HG02885 (cell line): ENCODE data around the gene CRYBG3.

ENCODE experiments used
- ATAC-seq: cut with Tn5 transposase; IDR thresholded peaks from one replicate; pipeline ENCODE4 v1.9.1; 2021; ENCODE audit warnings: mild to moderate bottlenecking; ENCODE audit not compliant: unreplicated experiment, poor library complexity

CRYBG3 gene

DNA sequence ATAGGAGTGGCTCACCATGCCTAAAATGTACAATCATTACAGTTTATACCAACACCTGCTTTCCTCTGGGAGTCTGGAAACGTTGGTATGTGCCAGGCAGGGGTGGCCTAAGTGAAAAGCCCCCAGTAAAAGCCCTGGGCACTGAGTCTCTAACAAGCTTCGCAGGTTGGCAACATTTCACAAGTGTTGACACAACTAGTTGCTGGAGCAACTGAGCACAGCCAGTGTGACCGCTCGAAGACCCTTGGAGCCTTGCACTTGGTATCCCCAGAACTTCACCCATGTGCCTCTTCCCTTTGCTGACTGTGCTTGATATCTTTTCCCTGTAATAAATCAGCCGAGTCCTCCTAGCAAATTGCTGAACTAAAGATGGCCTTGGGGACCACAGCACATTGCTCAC is 147.7 kb downstream of the CRYBG3 start:
- no peak for ATAC-seq

DNA sequence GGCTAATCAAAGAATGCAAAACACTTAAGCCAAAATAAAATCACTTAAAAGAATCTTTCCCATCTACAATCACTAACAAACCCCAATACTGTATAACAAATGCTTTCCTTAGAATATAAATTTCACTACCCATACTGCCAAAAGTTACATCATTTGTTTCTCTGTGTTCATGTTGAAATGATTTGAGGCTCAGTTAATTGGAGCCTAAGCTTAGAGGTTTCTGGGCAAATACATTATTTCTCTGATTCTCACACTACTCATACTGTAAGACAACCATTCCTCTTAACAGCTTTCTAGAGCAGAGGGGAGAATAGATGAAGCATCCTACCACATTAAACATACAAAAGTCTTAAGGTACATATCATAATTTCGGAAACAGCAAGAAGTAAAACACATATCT is 148.3 kb downstream of the CRYBG3 start:
- no peak for ATAC-seq

DNA sequence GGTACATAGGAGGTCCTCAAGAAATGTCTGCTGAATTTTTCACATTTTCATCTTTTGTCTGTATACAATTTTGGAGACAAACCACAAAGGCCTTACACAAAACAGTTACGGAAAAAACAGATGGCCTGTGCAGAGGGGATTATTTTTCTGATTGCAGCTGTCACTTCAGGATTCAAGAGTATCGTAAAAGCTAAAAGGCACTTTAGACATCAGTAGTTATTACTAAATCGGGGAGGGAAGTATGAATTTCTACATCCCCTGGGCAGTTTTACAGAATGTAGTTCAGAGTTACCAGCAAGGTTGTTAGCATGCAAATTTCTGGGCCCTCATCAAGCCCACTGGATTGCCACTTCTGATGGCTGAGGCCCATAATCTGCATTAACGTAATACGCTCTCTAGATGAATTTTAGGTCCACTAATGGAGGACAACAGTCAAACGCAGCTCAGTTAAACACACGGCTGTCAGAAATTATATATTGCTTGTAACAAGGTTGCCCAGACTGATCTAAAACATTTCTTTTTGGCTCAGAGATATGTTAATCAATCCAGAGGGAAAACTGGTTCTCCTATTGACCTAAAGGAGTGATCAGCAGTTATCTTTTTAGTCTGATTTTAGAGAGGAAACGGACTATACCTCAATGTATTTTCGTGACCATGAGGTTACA is 149.3 kb downstream of the CRYBG3 start:
- no peak for ATAC-seq

DNA sequence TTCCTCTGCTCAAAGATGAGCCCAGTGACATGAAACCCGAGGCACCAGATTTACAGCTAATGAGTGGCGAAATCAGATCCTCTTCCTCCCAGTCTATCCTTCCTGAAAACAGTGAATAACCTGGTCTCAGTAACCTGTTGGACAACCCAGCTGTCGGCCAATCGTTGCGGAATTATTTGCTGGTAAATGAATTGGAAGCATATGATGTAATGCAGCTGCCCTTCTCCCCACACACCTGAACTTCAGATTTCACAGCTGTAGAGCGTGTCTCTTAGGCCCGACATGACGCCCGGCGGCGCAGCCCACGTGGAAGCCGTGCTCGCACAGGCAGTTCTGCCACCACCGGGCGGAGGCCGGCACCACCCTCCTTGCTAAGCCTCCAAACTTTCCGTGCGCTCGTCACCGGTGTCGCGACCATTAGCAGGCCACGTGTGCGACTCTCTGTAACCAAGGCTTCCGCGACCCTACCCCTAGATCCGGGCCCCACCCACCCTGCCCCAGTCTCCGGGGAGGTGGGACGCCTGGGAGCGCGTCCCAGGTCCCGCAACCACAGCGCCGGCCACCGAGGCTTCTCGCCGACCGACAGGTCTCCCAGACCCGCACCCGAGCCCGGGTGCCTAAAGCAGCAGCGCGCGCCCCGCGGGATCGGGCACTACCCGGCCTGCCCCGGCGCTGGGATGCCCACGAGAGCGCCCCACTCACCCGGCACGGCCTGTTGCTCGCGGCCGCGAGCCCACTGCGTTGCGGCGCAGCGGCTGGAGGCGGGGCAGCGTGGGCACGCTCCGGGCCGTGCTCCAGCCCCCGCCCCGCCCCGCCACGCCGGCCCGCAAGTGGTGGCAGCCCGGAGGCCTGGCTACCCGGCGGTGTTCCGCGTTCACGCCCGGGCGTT is 150.1 kb downstream of the CRYBG3 start, which contains the start of gene RIOX2:
TSS of gene RIOX2 (minus strand) at position 753 of the 889 bp plus-strand sequence. CDS start 4,838 bp downstream, outside the sequence.
- ATAC-seq: peak; percentile 89

DNA sequence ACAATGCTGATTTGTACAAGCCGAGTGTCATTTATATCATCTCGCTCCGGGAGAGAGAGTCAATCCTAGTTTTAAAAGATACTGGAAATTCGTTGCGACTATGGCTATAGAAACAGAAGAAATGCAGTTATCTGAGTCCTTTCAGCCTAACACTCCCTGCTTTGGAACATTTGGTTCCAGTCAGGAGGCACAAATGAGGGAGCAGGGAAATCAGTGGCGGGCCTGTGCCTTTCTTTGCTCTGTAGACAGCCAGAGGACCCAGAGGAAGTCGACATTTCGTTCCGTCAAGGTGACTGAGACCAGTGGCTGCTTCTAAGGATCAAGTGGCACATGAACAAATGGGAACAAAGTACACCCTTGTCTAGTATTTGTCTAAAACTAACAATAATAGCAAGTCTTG is 151.2 kb downstream of the CRYBG3 start:
- ATAC-seq: no peak

DNA sequence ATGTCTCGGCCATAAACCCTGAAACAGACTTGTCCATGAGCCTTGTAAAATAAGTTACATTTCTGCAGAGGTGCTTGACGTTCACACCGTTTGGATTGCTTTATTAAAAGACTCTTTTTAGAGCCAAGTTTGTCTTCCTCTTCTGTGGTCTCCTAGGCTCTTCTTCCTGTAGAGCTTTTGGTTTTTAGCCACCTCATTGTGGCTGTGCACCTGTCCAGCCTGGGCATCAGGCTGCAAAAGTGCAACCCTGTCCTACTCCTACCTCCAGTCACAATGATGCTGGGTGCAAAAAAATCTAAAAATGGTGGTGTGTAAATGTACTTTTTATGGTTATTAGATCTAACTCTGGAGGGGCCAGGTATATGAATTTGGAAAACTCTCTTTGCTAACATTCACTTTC is 153.2 kb downstream of the CRYBG3 start:
- no peak for ATAC-seq

DNA sequence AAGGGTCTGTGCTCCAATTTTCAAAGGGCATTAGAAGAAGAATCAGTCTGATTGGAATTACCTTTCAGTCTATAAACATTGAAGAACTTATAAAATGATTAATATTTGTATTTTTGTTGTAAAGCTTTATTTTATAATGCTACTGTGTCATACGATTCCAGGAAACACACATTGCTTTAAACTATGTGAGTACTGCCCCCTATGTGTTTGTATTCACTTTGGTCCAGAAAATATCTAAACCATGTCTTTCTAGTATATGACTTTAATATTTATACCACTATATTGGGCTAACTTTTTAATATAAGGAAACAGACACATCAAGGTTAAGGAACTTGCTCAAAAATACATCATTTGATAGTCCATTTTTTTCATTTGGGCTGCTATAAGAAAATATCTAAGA is 153.7 kb downstream of the CRYBG3 start:
- ATAC-seq: no peak

DNA sequence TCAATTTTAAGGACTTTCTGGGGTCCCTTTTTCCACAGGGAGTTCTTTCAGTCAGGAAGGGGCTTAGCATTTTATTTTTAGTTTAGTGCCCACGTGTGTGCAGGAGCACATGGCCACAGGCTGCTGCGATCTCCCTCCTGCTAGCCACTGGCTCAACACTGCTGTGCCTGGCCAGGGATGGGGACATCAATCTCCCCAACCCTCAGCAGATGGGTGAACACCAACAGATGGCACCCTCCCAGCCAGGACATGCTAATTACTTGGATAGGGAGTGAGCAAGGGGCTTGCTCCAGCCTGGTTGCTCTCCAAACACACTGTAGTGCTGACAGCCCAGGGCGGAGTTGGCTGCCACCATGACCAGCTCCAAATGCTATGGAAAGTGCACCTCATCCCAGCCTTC is 157.8 kb downstream of the CRYBG3 start:
- no peak for ATAC-seq

DNA sequence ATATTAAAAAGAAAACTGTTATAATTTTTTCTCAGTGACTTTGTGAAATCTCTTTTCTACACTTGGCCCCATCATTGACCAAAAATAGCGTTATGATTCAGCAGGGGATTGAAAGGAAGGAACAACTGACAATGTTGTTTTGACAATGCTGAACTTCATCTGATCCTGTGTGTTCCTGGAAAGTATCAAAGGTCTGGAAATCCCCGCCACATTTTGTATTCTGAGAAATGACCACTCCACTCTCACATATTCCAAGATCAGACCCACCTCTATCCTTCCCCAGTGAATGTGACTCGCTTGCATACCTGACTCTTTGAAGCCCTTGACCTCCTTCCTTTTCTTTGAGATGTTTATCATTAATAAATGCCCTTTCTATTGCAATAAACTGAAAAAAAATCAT is 160.1 kb downstream of the CRYBG3 start:
- ATAC-seq: no peak

DNA sequence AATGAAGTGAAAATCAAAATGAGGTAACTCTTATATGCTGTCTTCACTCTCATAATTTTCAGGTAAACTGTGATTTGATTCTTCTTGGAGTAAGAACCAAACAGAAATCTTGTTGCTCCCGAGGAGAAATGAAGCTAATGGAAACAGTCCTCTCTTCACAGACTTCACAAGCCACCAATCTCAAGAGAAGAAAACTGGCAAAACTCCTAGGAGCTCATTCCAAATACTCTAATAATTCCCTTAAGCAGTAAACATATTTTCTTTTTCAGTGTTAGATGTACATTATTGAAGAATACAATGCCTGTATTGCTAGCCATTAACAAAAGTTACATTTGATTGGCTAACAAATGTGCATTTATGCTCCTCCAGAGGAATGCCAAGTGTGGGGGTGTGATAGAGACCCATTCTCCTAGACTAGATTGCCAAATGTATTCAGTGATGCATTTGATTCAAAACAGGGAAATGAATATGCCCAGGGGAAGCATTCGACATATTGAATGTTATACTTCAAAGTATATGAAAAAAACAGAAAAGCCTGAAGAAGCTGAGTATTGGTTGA is 162.2 kb downstream of the CRYBG3 start:
- ATAC-seq: no peak

DNA sequence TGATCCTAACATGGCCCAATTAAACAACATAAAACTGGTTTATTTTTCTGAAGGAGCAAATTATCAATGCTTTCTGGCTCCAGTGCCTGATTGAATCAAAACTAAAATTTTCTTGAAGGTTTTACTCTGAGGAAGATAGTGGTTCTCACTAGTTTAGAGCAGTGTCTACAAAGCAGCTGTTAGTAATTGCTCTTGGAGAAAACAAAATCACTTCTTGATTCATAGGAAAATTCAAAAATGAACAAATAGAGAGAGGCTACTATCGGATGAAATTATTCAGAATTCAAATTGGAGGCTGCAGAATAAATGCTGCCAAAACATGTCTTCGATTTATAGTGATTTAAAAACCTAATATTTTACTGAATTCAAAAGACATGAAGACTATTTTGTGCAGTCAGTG is 165.5 kb downstream of the CRYBG3 start:
- ATAC-seq: no peak

DNA sequence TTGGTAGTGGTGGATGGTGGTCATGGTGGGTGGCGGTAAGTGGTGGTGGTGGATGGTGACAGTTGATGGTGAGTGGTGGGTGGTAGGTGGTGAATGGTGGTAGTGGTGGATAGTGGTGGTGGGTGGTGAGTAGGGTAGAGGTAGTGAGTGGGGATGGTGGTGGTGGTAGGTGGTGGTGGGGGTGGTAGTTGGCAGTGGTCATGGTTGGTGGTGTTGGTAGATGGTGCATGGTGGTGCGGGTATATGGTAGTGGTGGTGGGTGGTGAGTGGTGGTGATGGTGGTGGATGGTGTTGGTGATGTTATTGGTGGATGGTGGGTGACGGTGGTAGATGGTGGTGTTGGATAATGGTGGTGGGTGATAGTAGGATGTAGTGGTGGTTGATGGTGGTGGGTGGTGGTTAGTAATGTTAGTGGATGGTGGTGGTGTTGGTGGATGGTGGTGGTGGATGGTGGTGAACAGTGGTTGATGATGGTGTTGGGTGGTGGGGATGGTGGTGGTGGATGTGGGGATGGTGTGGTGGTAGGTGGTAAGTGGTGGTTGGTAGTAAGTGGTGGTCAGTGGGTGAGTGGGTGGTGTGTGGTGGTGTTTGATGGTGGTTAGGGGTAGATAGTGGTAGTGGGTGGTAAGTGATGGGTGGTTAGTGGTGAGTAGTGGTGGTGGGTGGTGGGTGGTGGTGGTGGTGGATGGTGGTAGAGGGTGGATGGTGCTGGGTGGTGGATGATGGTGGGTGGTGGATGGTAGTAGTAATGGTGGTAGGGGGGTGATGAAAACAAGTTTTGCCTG is 167.2 kb downstream of the CRYBG3 start:
- ATAC-seq: no peak

DNA sequence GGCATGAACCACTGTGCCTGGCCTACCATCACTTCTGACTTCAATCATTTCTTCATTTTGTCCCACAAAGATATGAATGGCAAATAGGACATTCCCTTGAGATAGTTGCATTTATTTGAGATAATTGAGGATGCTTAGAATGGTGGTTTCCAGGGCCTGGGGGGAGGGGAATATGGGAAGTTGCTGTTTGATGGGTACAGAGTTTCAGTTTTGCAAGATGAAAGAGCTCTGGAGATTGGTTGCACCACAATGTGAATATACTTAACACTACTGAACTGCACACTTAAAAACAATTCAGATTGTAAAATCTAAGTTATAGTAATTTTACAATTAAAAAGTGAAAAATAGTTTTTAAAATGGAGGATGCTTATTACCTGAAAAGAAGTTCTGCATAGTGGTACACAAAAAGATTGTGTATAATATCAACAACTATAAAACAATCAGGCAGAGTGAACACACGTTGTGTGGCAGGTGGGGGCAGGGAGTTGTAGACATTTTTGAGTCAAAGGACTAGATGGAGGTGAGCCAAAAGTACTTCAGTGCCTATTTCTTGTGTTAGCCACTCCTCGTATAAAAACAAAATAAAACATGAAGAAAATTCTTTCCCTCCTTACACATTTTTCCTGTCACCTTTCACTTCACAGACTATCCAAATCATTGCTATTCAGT is 168.9 kb downstream of the CRYBG3 start:
- ATAC-seq: no peak

DNA sequence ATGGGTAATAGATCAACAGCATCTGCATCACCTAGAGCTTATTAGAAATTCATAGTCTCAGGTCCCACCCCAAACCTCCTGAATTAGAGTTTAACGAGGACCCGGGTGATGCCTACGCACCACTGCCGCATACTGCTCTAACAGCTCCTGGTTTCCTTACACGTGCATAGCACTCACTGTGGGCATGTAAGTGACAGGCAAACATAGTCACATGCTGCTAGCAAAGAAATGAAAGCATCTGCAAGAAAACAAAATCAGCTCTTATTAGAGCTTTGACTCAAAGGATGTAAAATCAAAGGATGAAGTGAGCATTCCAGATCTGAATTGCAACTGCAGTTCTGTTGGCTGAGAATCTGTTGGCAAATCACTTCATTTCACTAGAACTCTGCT is 169.5 kb downstream of the CRYBG3 start:
- ATAC-seq: no peak

DNA sequence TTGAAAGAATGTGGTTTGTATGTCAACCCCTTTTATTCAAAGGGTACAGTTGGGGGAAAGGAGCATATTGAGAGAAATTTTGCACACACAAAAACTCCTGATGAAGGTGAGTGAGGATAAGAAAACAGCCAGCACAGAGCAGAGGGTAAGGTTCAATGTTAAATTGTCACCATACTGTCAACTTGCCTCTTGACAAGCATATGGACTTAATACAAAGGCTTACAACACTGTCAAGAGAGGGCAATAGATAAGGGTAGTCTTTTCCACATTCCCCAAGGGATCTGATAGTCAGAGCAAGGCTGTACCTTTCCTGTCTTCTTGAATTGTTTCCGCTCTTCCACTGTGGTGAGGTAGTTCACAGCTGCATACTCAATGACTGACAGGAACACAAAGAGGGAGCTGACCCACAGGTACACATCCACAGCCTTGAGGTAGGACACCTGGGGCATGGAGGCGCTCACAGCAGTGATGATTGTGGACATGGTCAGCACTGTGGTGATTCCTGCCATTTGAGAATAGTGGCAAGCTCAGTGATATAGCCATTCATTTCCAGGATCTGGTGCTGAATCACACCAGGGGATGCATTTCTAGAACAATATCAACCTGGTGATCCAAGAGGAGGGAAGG is 170.8 kb downstream of the CRYBG3 start:
- ATAC-seq: no peak

DNA sequence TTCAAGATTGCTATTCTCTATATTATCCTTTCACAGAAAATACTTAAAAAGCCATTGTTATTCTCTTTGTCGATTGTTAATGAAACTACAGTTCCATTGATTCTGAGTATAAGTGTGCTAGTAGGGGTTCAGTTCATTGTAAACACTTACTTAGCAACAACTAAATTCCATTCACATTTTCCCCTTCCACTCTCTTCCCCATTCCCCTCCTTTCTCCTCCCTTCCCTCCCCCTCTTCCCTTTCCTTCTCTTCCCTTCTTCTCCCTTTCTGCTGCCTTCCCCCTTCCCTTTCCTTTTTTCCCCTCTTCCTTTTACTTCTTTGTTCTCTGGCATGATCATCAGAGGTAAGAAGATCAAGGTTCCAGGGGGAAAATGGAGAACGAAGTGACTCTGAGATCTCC is 171.7 kb downstream of the CRYBG3 start:
- ATAC-seq: no peak

DNA sequence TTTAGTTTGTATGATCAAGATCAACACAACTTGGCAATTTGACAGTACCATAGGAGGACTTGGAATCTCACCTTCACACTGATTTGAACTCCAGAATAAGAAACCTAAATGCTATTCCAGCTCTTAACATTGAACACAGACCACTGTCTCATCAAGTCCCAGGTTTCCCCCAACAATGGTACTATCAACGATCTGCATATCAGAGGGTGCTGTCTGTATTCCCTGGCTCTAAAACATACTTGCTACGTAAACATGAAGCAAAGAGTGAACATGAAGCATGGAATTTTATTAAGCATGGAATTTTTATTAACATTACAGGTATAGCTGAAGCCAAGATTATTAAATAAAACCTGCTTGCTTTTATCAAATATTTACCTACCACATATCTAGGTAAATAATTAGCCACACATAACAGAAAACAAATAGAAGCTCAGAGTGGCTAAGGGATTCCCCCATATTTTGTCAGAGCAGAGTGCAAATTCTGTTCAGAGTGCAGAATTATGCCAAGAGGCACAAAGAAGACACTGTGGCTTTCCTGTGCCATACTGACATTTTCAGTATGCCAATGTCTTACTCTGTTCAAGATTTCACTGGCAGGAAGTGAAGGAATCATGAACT is 172.6 kb downstream of the CRYBG3 start:
- no peak for ATAC-seq
